ENCODE results near the gene RUBCN.
"Not testable (repeated sequence)": the region's sequence is repeated elsewhere in the genome, so short reads cannot be mapped to it uniquely, and the experiment has no call there.

Gene RUBCN

GRCh38 chr3:197731483-197731882 is 5.2 kb downstream of the RUBCN start:
- H3K4me3 ChIP-seq (ENCODE audit: low read depth, low read length); H3K9me3 ChIP-seq (ENCODE audit: control insufficient read depth, insufficient read depth, low read length); H3K4me1 ChIP-seq (ENCODE audit: control insufficient read depth, insufficient read depth, low read length): not testable (repeated sequence)

GRCh38 chr3:197730770-197731169 is 5.9 kb downstream of the RUBCN start:
- not testable (repeated sequence) for H3K36me3 ChIP-seq (ENCODE audit: control insufficient read depth, insufficient read depth, low read length); H3K27me3 ChIP-seq (ENCODE audit: control insufficient read depth, insufficient read depth, low read length); H3K4me3 ChIP-seq (ENCODE audit: low read depth, low read length); H3K9ac ChIP-seq (ENCODE audit: low read depth, low read length); H3K4me1 ChIP-seq (ENCODE audit: control insufficient read depth, insufficient read depth, low read length); H3K9me3 ChIP-seq (ENCODE audit: control insufficient read depth, insufficient read depth, low read length)

More at GRCh38 chr3:197731483-197731882, 5.2 kb downstream of the RUBCN start:
- not testable (repeated sequence) for H3K9ac ChIP-seq (ENCODE audit: low read depth, low read length); H3K27me3 ChIP-seq (ENCODE audit: control insufficient read depth, insufficient read depth, low read length); H3K36me3 ChIP-seq (ENCODE audit: control insufficient read depth, insufficient read depth, low read length)

GRCh38 chr3:197730200-197730599 is 6.5 kb downstream of the RUBCN start:
- Histone ChIP-seq H3K36me3 (ENCODE audit: control insufficient read depth, insufficient read depth, low read length) (no peaks in the 10 kb centered on the region), H3K4me3 (ENCODE audit: low read depth, low read length) (no peak overlapping the region), H3K4me1 (ENCODE audit: control insufficient read depth, insufficient read depth, low read length) (no peaks in the 10 kb centered on the region), H3K9me3 (ENCODE audit: control insufficient read depth, insufficient read depth, low read length) (no peaks in the 10 kb centered on the region), H3K27me3 (ENCODE audit: control insufficient read depth, insufficient read depth, low read length) (no peaks in the 10 kb centered on the region), H3K9ac (ENCODE audit: low read depth, low read length) (no peak overlapping the region)

GRCh38 chr3:197728487-197728886 is 8.2 kb downstream of the RUBCN start:
- Histone ChIP-seq H3K9me3 (ENCODE audit: control insufficient read depth, insufficient read depth, low read length) (no peaks in the 10 kb centered on the region), H3K9ac (ENCODE audit: low read depth, low read length) (no peak overlapping the region), H3K36me3 (ENCODE audit: control insufficient read depth, insufficient read depth, low read length) (no peaks in the 10 kb centered on the region), H3K27me3 (ENCODE audit: control insufficient read depth, insufficient read depth, low read length) (no peaks in the 10 kb centered on the region), H3K4me1 (ENCODE audit: control insufficient read depth, insufficient read depth, low read length) (no peaks in the 10 kb centered on the region), H3K4me3 (ENCODE audit: low read depth, low read length) (no peak overlapping the region)

GRCh38 chr3:197727878-197728277 is 8.8 kb downstream of the RUBCN start:
- not testable (repeated sequence) for H3K36me3 ChIP-seq (ENCODE audit: control insufficient read depth, insufficient read depth, low read length); H3K4me3 ChIP-seq (ENCODE audit: low read depth, low read length); H3K9me3 ChIP-seq (ENCODE audit: control insufficient read depth, insufficient read depth, low read length); H3K9ac ChIP-seq (ENCODE audit: low read depth, low read length); H3K27me3 ChIP-seq (ENCODE audit: control insufficient read depth, insufficient read depth, low read length); H3K4me1 ChIP-seq (ENCODE audit: control insufficient read depth, insufficient read depth, low read length)

- Histone ChIP-seq H3K27me3 (ENCODE audit: control insufficient read depth, insufficient read depth, low read length) (no peaks in the 10 kb centered on the region), H3K36me3 (ENCODE audit: control insufficient read depth, insufficient read depth, low read length) (no peaks in the 10 kb centered on the region), H3K4me1 (ENCODE audit: control insufficient read depth, insufficient read depth, low read length) (no peaks in the 10 kb centered on the region)
Measured at GRCh38 chr3:197722734-197723133, 14.0 kb downstream of the RUBCN start.

GRCh38 chr3:197720694-197721093 is 16.0 kb downstream of the RUBCN start:
- H3K4me3 ChIP-seq (ENCODE audit: low read depth, low read length), result no peak overlapping the region
- H3K36me3 ChIP-seq (ENCODE audit: control insufficient read depth, insufficient read depth, low read length), result no peaks in the 10 kb centered on the region
- H3K9ac ChIP-seq (ENCODE audit: low read depth, low read length), result no peak overlapping the region
- H3K4me1 ChIP-seq (ENCODE audit: control insufficient read depth, insufficient read depth, low read length), result no peaks in the 10 kb centered on the region
- no peaks in the 10 kb centered on the region for H3K9me3 ChIP-seq (ENCODE audit: control insufficient read depth, insufficient read depth, low read length)
- H3K27me3 ChIP-seq (ENCODE audit: control insufficient read depth, insufficient read depth, low read length), result no peaks in the 10 kb centered on the region

More at GRCh38 chr3:197722734-197723133, 14.0 kb downstream of the RUBCN start:
- Histone ChIP-seq H3K9me3 (ENCODE audit: control insufficient read depth, insufficient read depth, low read length) (no peaks in the 10 kb centered on the region), H3K4me3 (ENCODE audit: low read depth, low read length) (no peak overlapping the region), H3K9ac (ENCODE audit: low read depth, low read length) (no peak overlapping the region)

GRCh38 chr3:197718891-197719290 is 17.8 kb downstream of the RUBCN start:
- H3K4me1 ChIP-seq (ENCODE audit: control insufficient read depth, insufficient read depth, low read length), result no peaks in the 10 kb centered on the region
- no peak overlapping the region for H3K4me3 ChIP-seq (ENCODE audit: low read depth, low read length)
- no peak overlapping the region for H3K9ac ChIP-seq (ENCODE audit: low read depth, low read length)
- H3K27me3 ChIP-seq (ENCODE audit: control insufficient read depth, insufficient read depth, low read length), result no peaks in the 10 kb centered on the region
- no peaks in the 10 kb centered on the region for H3K9me3 ChIP-seq (ENCODE audit: control insufficient read depth, insufficient read depth, low read length)
- H3K36me3 ChIP-seq (ENCODE audit: control insufficient read depth, insufficient read depth, low read length), result no peaks in the 10 kb centered on the region

GRCh38 chr3:197714251-197714650 is 22.5 kb downstream of the RUBCN start:
- Histone ChIP-seq H3K4me3 (ENCODE audit: low read depth, low read length) (no peak overlapping the region), H3K27me3 (ENCODE audit: control insufficient read depth, insufficient read depth, low read length) (no peaks in the 10 kb centered on the region), H3K36me3 (ENCODE audit: control insufficient read depth, insufficient read depth, low read length) (no peaks in the 10 kb centered on the region), H3K9ac (ENCODE audit: low read depth, low read length) (no peak overlapping the region), H3K9me3 (ENCODE audit: control insufficient read depth, insufficient read depth, low read length) (no peaks in the 10 kb centered on the region), H3K4me1 (ENCODE audit: control insufficient read depth, insufficient read depth, low read length) (no peaks in the 10 kb centered on the region)

- H3K4me1 ChIP-seq (ENCODE audit: control insufficient read depth, insufficient read depth, low read length), result no peaks in the 10 kb centered on the region
- no peaks in the 10 kb centered on the region for H3K27me3 ChIP-seq (ENCODE audit: control insufficient read depth, insufficient read depth, low read length)
- no peaks in the 10 kb centered on the region for H3K36me3 ChIP-seq (ENCODE audit: control insufficient read depth, insufficient read depth, low read length)
- no peak overlapping the region for H3K9ac ChIP-seq (ENCODE audit: low read depth, low read length)
- no peaks in the 10 kb centered on the region for H3K9me3 ChIP-seq (ENCODE audit: control insufficient read depth, insufficient read depth, low read length)
- H3K4me3 ChIP-seq (ENCODE audit: low read depth, low read length), result no peak overlapping the region
Measured at GRCh38 chr3:197713477-197713822, 23.3 kb downstream of the RUBCN start.

- Histone ChIP-seq H3K9ac (ENCODE audit: low read depth, low read length) (no peak overlapping the region), H3K36me3 (ENCODE audit: control insufficient read depth, insufficient read depth, low read length) (no peaks in the 10 kb centered on the region), H3K4me1 (ENCODE audit: control insufficient read depth, insufficient read depth, low read length) (no peaks in the 10 kb centered on the region), H3K27me3 (ENCODE audit: control insufficient read depth, insufficient read depth, low read length) (no peaks in the 10 kb centered on the region), H3K9me3 (ENCODE audit: control insufficient read depth, insufficient read depth, low read length) (no peaks in the 10 kb centered on the region), H3K4me3 (ENCODE audit: low read depth, low read length) (no peak overlapping the region)
Measured at GRCh38 chr3:197711973-197712707, 24.6 kb downstream of the RUBCN start.

- not testable (repeated sequence) for H3K9me3 ChIP-seq (ENCODE audit: control insufficient read depth, insufficient read depth, low read length); H3K4me3 ChIP-seq (ENCODE audit: low read depth, low read length); H3K27me3 ChIP-seq (ENCODE audit: control insufficient read depth, insufficient read depth, low read length); H3K4me1 ChIP-seq (ENCODE audit: control insufficient read depth, insufficient read depth, low read length); H3K36me3 ChIP-seq (ENCODE audit: control insufficient read depth, insufficient read depth, low read length); H3K9ac ChIP-seq (ENCODE audit: low read depth, low read length)
Measured at GRCh38 chr3:197710965-197711364, 25.7 kb downstream of the RUBCN start.
